Measurements from ENCODE around the gene SMAD6.
A peak's percentile ranks its signal among the peaks of the same experiment; 100 is the strongest.

The SMAD6 gene

DNA sequence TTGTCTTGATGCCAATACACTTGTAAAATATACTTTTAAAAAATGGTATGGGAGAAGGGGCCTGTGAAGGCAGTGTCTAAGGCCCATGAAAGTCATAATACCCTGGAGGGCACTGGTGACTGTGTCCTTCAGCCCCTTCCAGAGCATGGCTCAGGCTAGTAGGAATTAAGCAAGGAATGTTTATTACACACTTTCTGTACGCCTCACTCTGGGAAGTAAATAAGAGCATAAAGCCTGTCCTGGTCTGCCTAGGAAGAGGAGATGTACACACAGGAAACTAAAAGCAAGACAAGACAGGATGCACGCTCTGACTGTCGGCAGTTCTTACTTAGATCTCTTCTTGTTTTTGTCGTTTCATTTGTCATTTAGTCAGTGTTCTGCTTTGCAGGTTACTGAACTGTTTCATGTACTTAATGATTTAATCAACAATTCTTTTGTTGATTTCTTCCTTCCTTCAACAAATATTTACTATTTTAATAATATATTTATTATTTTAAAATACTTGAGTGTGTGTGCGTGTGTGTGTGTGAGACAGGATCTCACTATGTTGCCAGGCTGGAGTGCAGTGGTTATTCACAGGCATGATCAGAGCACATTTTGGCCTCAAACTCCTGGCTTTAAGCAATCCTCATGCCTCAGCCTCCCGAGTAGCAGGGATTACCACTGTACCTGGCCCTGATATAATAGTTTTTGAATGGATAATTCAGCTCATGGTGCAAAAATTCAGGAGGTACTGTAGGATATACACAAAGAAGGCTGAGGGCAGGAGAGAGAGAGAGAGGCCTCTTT lies 9.0 kb upstream of the SMAD6 start:
- no peaks in the 10 kb centered on the region for H3K4me1 ChIP-seq (ENCODE audit: insufficient read depth, low read length)
- H3K36me3 ChIP-seq (ENCODE audit: insufficient read depth, low read length) = no peaks in the 10 kb centered on the region
- no peak overlapping the region for H3K4me3 ChIP-seq (ENCODE audit: low read length)
- no peaks in the 10 kb centered on the region for H3K27me3 ChIP-seq (ENCODE audit: insufficient read depth, low read length)
- H3K27ac ChIP-seq (ENCODE audit: low read depth, low read length) = no peak overlapping the region
- WGBS = 96% methylated on average over 6 of the region's 6 CpGs
- no peaks in the 10 kb centered on the region for H3K9me3 ChIP-seq (ENCODE audit: insufficient read depth, low read depth, low read length)
- no peak overlapping the region for H3K9ac ChIP-seq (ENCODE audit: low read depth, low read length)

DNA sequence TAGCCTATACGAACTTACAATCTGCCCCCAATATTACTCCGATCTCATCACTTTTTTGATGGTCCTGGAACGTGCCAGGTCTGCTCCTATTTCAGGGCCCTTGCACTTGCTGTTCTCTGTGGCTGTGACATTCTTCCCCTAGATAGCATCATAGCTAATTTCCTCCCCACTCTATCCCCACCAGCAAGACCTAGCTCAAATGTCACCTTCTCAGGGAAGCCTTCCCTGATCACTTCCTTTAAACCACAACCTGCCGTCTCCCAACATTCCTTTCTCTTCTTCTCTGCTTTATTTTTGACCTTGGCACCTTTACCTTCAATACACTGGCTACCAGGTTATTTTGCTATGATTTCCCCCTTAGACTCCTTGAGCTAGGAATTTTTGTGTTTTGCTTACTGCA lies 5.3 kb upstream of the SMAD6 start:
- 90% methylated on average over 4 of the region's 4 CpGs for WGBS
- no peak overlapping the region for H3K9ac ChIP-seq (ENCODE audit: low read depth, low read length)
- H3K36me3 ChIP-seq (ENCODE audit: insufficient read depth, low read length) = no peaks in the 10 kb centered on the region
- peaks cover 10% of the 10 kb centered on the region for H3K27me3 ChIP-seq (ENCODE audit: insufficient read depth, low read length)
- H3K4me1 ChIP-seq (ENCODE audit: insufficient read depth, low read length) = peaks cover 11% of the 10 kb centered on the region; the same call in 1 of the 2 replicates
- no peak overlapping the region for H3K4me3 ChIP-seq (ENCODE audit: low read length)
- H3K9me3 ChIP-seq (ENCODE audit: insufficient read depth, low read depth, low read length) = no peaks in the 10 kb centered on the region
- no peak overlapping the region for H3K27ac ChIP-seq (ENCODE audit: low read depth, low read length)

DNA sequence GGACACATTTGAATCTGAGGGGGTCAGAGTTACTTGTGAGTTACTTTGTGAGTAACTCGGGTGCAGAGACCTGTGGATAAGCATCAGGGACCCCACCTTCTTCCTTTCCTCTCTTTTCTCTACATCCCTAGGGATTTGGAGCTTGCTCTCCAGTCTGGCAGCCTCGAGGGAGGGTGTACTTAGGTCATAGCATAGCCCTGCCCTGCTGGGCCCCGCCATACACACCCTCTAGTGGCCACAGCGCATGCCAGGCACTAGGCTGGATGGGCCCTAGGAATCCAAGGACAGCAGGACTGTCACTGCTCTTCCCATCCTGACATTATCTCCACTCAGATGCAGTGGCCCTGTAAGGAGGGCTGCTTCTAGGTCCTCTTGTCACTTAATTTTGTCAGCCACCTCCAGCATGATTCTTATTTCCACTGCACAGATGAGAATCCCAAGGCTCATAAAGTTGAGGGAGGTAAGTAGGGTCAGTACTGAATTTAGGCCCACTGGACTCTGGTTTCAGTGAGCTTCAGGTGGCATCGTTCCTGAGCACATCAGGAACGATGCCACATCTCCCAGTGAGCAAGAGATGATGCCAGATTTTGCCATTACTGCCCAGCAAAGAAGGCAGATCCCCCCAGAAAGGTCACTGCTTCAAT lies 3.6 kb upstream of the SMAD6 start:
- Histone ChIP-seq H3K27ac (ENCODE audit: low read depth, low read length) (no peak overlapping the region), H3K36me3 (ENCODE audit: insufficient read depth, low read length) (no peaks in the 10 kb centered on the region), H3K4me3 (ENCODE audit: low read length) (no peak overlapping the region), H3K9ac (ENCODE audit: low read depth, low read length) (no peak overlapping the region), H3K9me3 (ENCODE audit: insufficient read depth, low read depth, low read length) (no peaks in the 10 kb centered on the region), H3K27me3 (ENCODE audit: insufficient read depth, low read length) (peaks cover 17% of the 10 kb centered on the region), H3K4me1 (ENCODE audit: insufficient read depth, low read length) (peaks cover 11% of the 10 kb centered on the region; the same call in 1 of the 2 replicates)
- WGBS = 35% methylated on average over 5 of the region's 6 CpGs

- peaks cover 11% of the 10 kb centered on the region; the same call in 1 of the 2 replicates for H3K4me1 ChIP-seq (ENCODE audit: insufficient read depth, low read length)
- peaks cover 23% of the 10 kb centered on the region for H3K27me3 ChIP-seq (ENCODE audit: insufficient read depth, low read length)
- no peak overlapping the region for H3K27ac ChIP-seq (ENCODE audit: low read depth, low read length)
- H3K9ac ChIP-seq (ENCODE audit: low read depth, low read length) = no peak overlapping the region
- WGBS = 66% methylated on average over 6 of the region's 6 CpGs
- H3K36me3 ChIP-seq (ENCODE audit: insufficient read depth, low read length) = no peaks in the 10 kb centered on the region
- H3K4me3 ChIP-seq (ENCODE audit: low read length) = no peak overlapping the region
- no peaks in the 10 kb centered on the region for H3K9me3 ChIP-seq (ENCODE audit: insufficient read depth, low read depth, low read length)
Observed at GRCh38 chr15:66698971-66699370, 3.1 kb upstream of the SMAD6 start.

DNA sequence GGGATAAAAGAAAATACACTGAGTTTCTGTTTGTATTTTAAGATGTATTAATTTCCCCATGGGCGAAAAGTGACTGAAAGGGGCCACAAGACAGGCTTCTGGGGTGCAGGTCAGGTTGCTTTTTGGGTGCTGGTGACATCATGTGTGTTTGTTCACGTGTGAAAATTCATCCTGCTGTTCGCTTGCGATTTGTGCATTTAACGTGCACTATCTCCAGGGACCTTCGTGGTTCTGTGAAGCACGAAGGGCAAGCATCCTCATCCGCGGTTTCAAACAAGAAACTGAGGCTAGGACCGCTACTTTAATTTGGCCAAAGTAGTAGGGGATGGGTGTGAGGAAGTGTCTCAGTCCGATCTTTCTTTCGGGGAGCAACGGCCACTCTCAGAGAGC lies 1.6 kb upstream of the SMAD6 start:
- no peak overlapping the region for H3K27ac ChIP-seq (ENCODE audit: low read depth, low read length)
- H3K4me1 ChIP-seq (ENCODE audit: insufficient read depth, low read length) = peaks cover 19% of the 10 kb centered on the region; the same call in 1 of the 2 replicates
- peak overlapping the region; percentile 62 for H3K4me3 ChIP-seq (ENCODE audit: low read length)
- peak overlapping the region; percentile 49 for H3K9ac ChIP-seq (ENCODE audit: low read depth, low read length)
- no peaks in the 10 kb centered on the region for H3K36me3 ChIP-seq (ENCODE audit: insufficient read depth, low read length)
- peaks cover 37% of the 10 kb centered on the region for H3K27me3 ChIP-seq (ENCODE audit: insufficient read depth, low read length)
- H3K9me3 ChIP-seq (ENCODE audit: insufficient read depth, low read depth, low read length) = no peaks in the 10 kb centered on the region
- WGBS = 9% methylated on average over 13 of the region's 13 CpGs

DNA sequence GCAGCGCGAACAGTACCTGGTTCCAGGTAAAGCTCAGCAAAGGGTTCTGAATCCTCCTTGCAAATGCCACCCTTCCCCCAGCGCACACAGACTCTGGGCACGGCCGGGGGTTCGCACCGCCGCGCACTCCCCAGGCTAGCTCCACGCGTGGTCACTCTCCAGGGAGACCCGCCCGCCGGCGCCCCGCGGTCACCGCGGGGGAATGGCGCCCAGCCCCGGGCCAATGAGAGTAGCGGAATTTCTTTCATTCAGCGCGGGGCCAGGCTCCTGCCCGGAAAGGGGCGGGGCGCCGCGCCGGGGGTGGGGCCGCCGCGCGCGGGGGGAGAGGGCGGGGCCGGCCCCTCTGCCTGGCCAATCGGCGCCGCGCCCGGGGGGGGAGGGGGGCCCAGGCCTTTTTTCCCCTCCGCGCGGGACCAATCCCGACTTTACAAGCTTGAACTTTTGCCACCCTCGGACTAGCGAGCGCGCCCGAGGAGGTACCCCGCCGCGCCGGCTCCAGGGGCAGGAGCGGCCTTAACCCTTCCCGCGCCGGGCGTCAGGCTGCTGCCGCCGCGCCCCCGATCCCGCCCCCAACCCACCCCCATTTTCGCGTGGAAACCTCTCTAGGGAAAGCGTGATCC lies 1.1 kb upstream of the SMAD6 start:
- WGBS = under 1% methylated on average over 65 of the region's 68 CpGs
- H3K27me3 ChIP-seq (ENCODE audit: insufficient read depth, low read length) = peaks cover 39% of the 10 kb centered on the region
- H3K4me3 ChIP-seq (ENCODE audit: low read length) = peak overlapping the region; percentile 86
- no peaks in the 10 kb centered on the region for H3K9me3 ChIP-seq (ENCODE audit: insufficient read depth, low read depth, low read length)
- H3K27ac ChIP-seq (ENCODE audit: low read depth, low read length) = peak overlapping the region; percentile 65; the same call in 1 of the 2 replicates
- H3K36me3 ChIP-seq (ENCODE audit: insufficient read depth, low read length) = no peaks in the 10 kb centered on the region
- H3K4me1 ChIP-seq (ENCODE audit: insufficient read depth, low read length) = peaks cover 19% of the 10 kb centered on the region; the same call in 1 of the 2 replicates
- H3K9ac ChIP-seq (ENCODE audit: low read depth, low read length) = peak overlapping the region; percentile 58

DNA sequence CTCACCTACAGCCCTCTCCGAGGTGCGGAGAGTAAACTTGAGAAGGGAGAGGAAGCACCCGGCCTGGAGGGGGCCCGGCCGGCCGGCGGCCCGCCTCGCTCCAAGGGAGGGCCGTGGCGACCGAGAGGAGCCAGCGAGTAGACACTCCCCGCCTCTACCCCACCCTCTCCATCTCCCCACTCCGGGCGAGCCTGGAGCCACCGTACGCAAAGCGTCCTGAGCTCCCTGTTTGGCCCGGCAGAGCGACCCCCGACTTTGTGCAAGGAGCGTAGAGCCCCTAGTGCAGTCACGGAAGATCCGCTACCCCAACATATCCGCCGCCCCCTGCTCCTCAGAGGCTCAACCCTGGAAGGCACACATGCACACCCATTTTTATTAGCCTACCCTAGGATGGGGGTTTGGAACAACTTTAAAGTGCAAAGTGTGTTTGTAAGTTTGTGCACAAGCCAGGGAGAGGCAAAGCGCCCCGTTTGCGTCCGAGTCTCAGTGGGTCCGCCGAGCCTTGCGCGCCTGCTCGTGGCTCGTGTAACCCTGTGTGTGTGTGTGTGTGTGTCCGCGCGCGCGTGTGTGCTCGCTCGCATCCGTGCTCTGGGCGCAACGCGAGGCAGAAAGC lies 508 bp upstream of the SMAD6 start:
- H3K27ac ChIP-seq (ENCODE audit: low read depth, low read length) = peak overlapping the region; percentile 65; the same call in 1 of the 2 replicates
- H3K9me3 ChIP-seq (ENCODE audit: insufficient read depth, low read depth, low read length) = no peaks in the 10 kb centered on the region
- peaks cover 19% of the 10 kb centered on the region; the same call in 1 of the 2 replicates for H3K4me1 ChIP-seq (ENCODE audit: insufficient read depth, low read length)
- peak overlapping the region; percentile 86 for H3K4me3 ChIP-seq (ENCODE audit: low read length)
- peaks cover 39% of the 10 kb centered on the region for H3K27me3 ChIP-seq (ENCODE audit: insufficient read depth, low read length)
- H3K9ac ChIP-seq (ENCODE audit: low read depth, low read length) = peak overlapping the region; percentile 58
- H3K36me3 ChIP-seq (ENCODE audit: insufficient read depth, low read length) = no peaks in the 10 kb centered on the region
- under 1% methylated on average over 47 of the region's 48 CpGs for WGBS

DNA sequence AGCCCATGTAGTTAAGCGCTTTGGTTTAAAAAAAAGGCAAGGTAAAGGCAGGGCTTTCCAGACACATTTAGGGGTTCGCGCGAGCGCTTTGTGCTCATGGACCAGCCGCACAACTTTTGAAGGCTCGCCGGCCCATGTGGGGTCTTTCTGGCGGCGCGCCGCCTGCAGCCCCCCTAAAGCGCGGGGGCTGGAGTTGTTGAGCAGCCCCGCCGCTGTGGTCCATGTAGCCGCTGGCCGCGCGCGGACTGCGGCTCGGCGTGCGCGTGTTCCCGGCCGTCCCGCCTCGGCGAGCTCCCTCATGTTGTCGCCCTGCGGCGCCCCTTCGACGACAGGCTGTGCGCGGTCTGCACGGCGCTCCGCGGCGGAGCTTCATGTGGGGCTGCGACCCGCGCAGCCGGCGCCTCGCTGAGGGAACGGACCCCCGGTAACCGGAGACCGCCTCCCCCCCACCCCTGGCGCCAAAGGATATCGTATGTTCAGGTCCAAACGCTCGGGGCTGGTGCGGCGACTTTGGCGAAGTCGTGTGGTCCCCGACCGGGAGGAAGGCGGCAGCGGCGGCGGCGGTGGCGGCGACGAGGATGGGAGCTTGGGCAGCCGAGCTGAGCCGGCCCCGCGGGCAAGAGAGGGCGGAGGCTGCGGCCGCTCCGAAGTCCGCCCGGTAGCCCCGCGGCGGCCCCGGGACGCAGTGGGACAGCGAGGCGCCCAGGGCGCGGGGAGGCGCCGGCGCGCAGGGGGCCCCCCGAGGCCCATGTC lies 927 bp downstream of the SMAD6 start:
- no peaks in the 10 kb centered on the region for H3K36me3 ChIP-seq (ENCODE audit: insufficient read depth, low read length)
- peaks cover 32% of the 10 kb centered on the region for H3K4me1 ChIP-seq (ENCODE audit: insufficient read depth, low read length)
- WGBS = under 1% methylated on average over 95 of the region's 95 CpGs

DNA sequence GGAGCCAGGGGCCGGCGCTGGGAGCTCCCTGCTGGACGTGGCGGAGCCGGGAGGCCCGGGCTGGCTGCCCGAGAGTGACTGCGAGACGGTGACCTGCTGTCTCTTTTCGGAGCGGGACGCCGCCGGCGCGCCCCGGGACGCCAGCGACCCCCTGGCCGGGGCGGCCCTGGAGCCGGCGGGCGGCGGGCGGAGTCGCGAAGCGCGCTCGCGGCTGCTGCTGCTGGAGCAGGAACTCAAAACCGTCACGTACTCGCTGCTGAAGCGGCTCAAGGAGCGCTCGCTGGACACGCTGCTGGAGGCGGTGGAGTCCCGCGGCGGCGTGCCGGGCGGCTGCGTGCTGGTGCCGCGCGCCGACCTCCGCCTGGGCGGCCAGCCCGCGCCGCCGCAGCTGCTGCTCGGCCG lies 1.5 kb downstream of the SMAD6 start:
- under 1% methylated on average over 59 of the region's 59 CpGs for WGBS
- Histone ChIP-seq H3K27me3 (ENCODE audit: insufficient read depth, low read length) (peaks cover 39% of the 10 kb centered on the region), H3K27ac (ENCODE audit: low read depth, low read length) (no peak overlapping the region), H3K4me3 (ENCODE audit: low read length) (peak overlapping the region; percentile 86), H3K4me1 (ENCODE audit: insufficient read depth, low read length) (peaks cover 32% of the 10 kb centered on the region), H3K9me3 (ENCODE audit: insufficient read depth, low read depth, low read length) (no peaks in the 10 kb centered on the region), H3K36me3 (ENCODE audit: insufficient read depth, low read length) (no peaks in the 10 kb centered on the region), H3K9ac (ENCODE audit: low read depth, low read length) (peak overlapping the region; percentile 84)

More for the DNA sequence above, 927 bp downstream of the SMAD6 start:
- Histone ChIP-seq H3K9ac (ENCODE audit: low read depth, low read length) (peak overlapping the region; percentile 84), H3K4me3 (ENCODE audit: low read length) (peak overlapping the region; percentile 86), H3K27me3 (ENCODE audit: insufficient read depth, low read length) (peaks cover 39% of the 10 kb centered on the region), H3K9me3 (ENCODE audit: insufficient read depth, low read depth, low read length) (no peaks in the 10 kb centered on the region), H3K27ac (ENCODE audit: low read depth, low read length) (peak overlapping the region; percentile 85)

DNA sequence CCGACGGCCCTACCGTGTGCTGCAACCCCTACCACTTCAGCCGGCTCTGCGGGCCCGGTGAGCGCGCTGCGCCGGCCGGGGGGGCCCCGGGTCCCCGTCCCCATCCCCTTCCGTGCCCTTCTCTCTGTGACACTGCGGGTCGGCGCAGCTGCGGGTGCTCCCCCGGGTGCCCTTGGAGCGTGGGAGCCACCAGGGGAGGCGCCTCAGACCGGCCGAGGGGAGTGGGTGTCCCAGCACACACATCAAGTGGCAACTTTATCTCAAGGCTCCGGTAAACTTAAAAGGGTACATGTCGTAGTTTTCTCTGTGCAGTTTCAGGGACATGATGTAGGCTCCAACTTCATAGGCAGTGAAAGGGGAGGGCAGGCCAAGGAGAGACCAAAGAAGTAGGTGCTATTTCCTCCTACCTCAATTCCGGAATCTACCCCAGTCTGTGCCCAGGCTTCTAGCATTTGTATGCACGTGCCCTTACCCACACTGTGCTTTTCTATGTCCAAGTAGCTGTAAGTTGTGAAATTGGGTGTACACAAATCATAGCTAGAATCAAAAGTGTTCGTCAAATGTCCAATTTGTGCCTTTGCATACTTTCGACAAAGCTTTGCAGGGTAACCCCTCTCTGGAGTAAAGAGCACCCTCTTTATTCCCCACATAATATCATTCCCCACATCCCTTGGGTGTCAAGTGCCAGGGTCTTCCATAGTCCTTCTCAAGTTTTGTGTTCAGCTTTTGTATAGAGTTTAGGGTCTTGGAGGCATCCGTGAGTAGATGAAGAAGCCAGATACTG lies 2.2 kb downstream of the SMAD6 start:
- H3K27ac ChIP-seq (ENCODE audit: low read depth, low read length) = no peak overlapping the region
- H3K36me3 ChIP-seq (ENCODE audit: insufficient read depth, low read length) = no peaks in the 10 kb centered on the region
- no peaks in the 10 kb centered on the region for H3K9me3 ChIP-seq (ENCODE audit: insufficient read depth, low read depth, low read length)
- 15% methylated on average over 30 of the region's 30 CpGs for WGBS
- peaks cover 29% of the 10 kb centered on the region for H3K4me1 ChIP-seq (ENCODE audit: insufficient read depth, low read length)
- H3K27me3 ChIP-seq (ENCODE audit: insufficient read depth, low read length) = peaks cover 39% of the 10 kb centered on the region
- H3K9ac ChIP-seq (ENCODE audit: low read depth, low read length) = peak overlapping the region; percentile 84; the same call in 1 of the 2 replicates
- peak overlapping the region; percentile 86 for H3K4me3 ChIP-seq (ENCODE audit: low read length)
